Chondrocyte (in vitro differentiated cells): ENCODE measurements around the gene MTA1. TPM values are rescaled to one million over a fixed set of nuclear protein-coding genes. Genes with fewer than 3 reads are reported as not detected.

ENCODE experiments used
- DNase-seq: peaks from one replicate; pipeline ENCODE4 v3.0.0; 2021; ENCODE audit warnings: mixed read lengths, low spot score
- H3K27ac Mint-ChIP-seq: one replicate; pipeline ENCODE4 v1.8.0; 2021; ENCODE audit warnings: mild to moderate bottlenecking, moderate library complexity, mixed read lengths; ENCODE audit not compliant: unreplicated experiment
- H3K27me3 Mint-ChIP-seq: 2 replicates; pipeline ENCODE4 v1.8.0; 2021; ENCODE audit warnings: low read depth, mixed read lengths
- H3K36me3 Mint-ChIP-seq: 2 replicates; pipeline ENCODE4 v1.8.0; 2021; ENCODE audit warnings: low read depth, mixed read lengths
- H3K4me1 Mint-ChIP-seq: 2 replicates; pipeline ENCODE4 v1.8.0; 2021; ENCODE audit warnings: low read depth, mild to moderate bottlenecking, mixed read lengths
- H3K4me3 Mint-ChIP-seq: one replicate; pipeline ENCODE4 v1.8.0; 2021; ENCODE audit warnings: mild to moderate bottlenecking, moderate library complexity, mixed read lengths; ENCODE audit not compliant: unreplicated experiment
- H3K9me3 Mint-ChIP-seq: 2 replicates; pipeline ENCODE4 v1.8.0; 2021; ENCODE audit warnings: low read depth, mixed read lengths
- total RNA-seq: library from RNA; stranded (reverse); gene quantifications from 3 replicates; pipeline ENCODE4 v1.2.1, GENCODE V29; 2021
- TF ChIP-seq, protein P1 (sequence below): fragments of 200-600 bp; sonication (generic); IDR thresholded peaks from 2 replicates; pipeline ENCODE4 v1.5.0; 2021; ENCODE audit warnings: antibody characterized with exemption, mild to moderate bottlenecking, moderate library complexity

Gene MTA1
- total RNA-seq, 1 donor from 2014 or later, result 83.6 TPM

DNA sequence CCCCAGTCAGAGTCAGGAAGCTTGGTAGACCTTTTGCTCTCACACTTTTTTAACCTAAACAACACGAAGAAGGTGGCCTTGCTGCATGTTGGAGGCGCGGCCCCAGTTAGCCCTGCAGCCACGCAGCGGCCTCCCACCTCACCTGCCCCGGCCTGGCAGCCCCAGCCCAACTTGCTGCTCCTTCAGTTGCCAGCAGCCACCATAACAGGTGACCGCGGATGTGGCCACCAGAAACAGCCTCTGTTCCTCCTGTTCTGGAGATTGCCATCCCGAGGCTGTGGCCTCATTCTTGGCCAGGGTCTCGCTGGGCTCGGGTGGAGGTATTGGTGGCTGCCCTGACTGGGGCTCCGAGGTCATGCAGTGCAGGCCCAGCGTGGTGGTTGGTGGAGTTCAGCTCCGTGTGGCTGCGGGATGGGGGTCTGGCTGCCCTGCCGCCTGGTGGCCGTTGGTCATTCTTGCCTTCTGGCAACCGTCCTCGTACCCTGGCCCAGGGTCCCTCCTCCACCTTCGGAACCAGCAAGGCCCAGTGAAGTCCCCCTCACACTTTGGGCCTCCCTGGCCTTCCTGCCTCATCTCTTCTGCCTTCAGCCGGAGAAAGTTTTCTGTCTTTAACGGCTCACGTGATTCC, 42.0 kb upstream of the MTA1 start:
- no peaks in the 10 kb centered on the region for H3K4me1 Mint-ChIP-seq
- H3K9me3 Mint-ChIP-seq, result no peaks in the 10 kb centered on the region
- no peaks in the 10 kb centered on the region for H3K27me3 Mint-ChIP-seq
- DNase-seq, result no peak
- H3K36me3 Mint-ChIP-seq, result peaks cover 4% of the 10 kb centered on the region
- no peak overlapping the region for H3K27ac Mint-ChIP-seq
- H3K4me3 Mint-ChIP-seq, result no peak overlapping the region
- TF ChIP-seq, protein P1, sequence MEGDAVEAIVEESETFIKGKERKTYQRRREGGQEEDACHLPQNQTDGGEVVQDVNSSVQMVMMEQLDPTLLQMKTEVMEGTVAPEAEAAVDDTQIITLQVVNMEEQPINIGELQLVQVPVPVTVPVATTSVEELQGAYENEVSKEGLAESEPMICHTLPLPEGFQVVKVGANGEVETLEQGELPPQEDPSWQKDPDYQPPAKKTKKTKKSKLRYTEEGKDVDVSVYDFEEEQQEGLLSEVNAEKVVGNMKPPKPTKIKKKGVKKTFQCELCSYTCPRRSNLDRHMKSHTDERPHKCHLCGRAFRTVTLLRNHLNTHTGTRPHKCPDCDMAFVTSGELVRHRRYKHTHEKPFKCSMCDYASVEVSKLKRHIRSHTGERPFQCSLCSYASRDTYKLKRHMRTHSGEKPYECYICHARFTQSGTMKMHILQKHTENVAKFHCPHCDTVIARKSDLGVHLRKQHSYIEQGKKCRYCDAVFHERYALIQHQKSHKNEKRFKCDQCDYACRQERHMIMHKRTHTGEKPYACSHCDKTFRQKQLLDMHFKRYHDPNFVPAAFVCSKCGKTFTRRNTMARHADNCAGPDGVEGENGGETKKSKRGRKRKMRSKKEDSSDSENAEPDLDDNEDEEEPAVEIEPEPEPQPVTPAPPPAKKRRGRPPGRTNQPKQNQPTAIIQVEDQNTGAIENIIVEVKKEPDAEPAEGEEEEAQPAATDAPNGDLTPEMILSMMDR, result peak; percentile 9

DNA sequence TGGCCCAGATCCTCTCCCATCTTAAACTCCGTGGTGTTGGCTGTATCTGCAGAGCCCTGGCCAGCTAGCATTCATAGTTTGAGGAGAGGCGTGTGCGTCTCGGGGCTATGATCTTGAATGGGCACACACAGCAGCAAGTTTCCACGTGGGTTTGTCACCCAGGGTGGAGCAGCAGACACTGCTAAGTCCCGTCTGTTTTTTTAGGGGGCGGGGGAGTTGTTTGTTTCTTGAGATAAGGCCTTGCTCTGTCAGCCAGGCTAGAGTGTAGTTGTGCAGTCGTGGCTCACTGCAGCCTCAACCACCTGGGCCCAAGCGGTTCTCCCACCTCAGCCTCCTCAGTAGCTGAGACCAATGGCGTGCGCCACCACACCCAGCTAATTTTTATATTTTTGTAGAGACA, 41.4 kb upstream of the MTA1 start:
- peaks cover 2% of the 10 kb centered on the region for H3K36me3 Mint-ChIP-seq
- no peaks in the 10 kb centered on the region for H3K27me3 Mint-ChIP-seq
- TF ChIP-seq, protein P1, result peak; percentile 1
- H3K27ac Mint-ChIP-seq, result no peak overlapping the region
- no peak overlapping the region for H3K4me3 Mint-ChIP-seq
- no peaks in the 10 kb centered on the region for H3K9me3 Mint-ChIP-seq
- H3K4me1 Mint-ChIP-seq, result no peaks in the 10 kb centered on the region
- DNase-seq, result no peak

DNA sequence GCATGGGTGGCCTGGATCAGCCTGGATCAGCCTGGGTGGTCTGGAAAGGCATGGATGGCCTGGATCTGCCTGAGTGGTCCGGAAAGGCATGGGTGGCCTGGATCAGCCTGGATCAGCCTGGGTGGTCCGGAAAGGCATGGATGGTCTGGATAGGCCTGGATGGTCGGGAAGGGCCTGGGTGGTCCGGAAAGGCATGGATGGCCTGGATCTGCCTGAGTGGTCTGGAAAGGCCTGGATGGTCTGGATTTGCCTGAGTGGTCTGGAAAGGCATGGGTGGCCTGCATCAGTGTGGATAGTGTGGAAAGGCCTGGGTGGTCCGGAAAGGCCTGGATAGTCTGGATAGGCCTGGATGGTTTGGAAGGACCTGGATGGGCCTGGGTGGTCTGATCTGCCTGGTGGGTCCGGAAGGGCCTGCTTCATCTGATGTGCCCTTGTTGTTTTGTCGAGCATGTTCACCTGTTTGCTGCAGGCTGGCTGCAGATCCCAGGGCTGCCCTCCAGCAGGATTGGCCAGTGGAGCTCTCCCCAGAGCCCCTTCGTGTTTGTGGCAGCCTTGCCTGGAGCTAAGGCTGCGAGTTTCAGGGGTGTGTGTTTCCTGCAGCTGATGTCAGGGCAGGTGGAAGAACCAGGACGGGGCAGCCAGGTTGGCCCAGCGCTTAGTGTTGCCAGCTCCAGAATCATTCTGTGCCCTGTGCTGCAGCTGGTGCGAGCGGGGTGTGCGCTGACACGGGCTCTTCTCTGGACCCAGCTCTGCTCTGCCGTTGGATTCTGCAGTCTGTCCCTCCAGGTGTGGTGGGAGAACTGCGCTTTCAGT, 40.5 kb upstream of the MTA1 start:
- Mint-ChIP-seq H3K27ac (no peak overlapping the region), H3K4me1 (no peaks in the 10 kb centered on the region), H3K36me3 (peaks cover 4% of the 10 kb centered on the region), H3K27me3 (no peaks in the 10 kb centered on the region), H3K9me3 (no peaks in the 10 kb centered on the region), H3K4me3 (no peak overlapping the region)
- TF ChIP-seq, protein P1, result no peak
- no peak for DNase-seq

DNA sequence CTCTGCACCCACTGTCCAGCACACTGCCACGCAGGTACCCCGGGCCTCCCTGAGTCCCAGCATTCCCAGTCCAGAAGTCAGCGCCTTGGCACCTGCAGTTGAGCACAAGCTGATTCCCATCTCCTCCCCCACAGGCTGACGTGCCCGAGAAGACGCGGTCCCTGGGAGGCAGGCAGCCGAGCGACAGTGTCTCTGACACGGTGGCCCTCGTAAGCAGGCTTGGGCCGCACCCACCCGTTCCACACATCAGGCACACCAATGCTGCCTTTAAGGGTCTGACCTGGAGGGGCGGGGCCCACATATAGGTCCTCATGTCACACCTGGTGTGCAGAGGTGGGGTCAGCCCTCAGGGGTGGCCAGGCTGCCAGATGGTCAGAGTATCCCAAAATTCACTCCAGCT, 39.7 kb upstream of the MTA1 start:
- TF ChIP-seq, protein P1, result no peak
- H3K36me3 Mint-ChIP-seq, result peaks cover 4% of the 10 kb centered on the region
- no peak overlapping the region for H3K4me3 Mint-ChIP-seq
- no peaks in the 10 kb centered on the region for H3K4me1 Mint-ChIP-seq
- no peaks in the 10 kb centered on the region for H3K27me3 Mint-ChIP-seq
- H3K27ac Mint-ChIP-seq, result no peak overlapping the region
- no peak for DNase-seq
- H3K9me3 Mint-ChIP-seq, result no peaks in the 10 kb centered on the region

DNA sequence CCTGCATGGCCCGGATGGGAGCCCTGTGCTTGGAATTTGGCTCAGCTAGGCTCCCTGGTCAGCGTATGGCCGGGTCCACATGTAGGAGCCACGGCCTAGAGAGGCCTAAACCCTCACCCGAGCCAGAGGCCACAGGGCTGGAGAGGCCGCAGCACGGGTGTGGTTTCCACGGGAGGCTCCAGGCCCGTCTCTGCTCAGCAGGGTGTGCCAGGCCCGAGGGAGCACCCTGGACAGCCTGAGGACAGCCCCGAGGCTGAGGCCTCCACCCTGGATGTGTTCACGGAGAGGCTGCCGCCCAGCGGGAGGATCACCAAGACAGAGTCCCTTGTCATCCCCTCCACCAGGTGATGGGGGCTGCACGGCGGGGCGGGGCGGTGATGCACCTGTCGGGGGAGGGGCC, 38.9 kb upstream of the MTA1 start:
- H3K36me3 Mint-ChIP-seq, result peaks cover 6% of the 10 kb centered on the region
- TF ChIP-seq, protein P1, result no peak
- no peaks in the 10 kb centered on the region for H3K4me1 Mint-ChIP-seq
- no peak overlapping the region for H3K27ac Mint-ChIP-seq
- H3K9me3 Mint-ChIP-seq, result no peaks in the 10 kb centered on the region
- no peaks in the 10 kb centered on the region for H3K27me3 Mint-ChIP-seq
- no peak overlapping the region for H3K4me3 Mint-ChIP-seq
- DNase-seq, result no peak
